PFSK-1 (cell line): Measurements from ENCODE around the gene EXOC5.

ENCODE experiments used
- FOXP2 ChIP-seq: optimal IDR thresholded peaks from 2 replicates; pipeline ENCODE3; 2011; ENCODE audit warnings: borderline replicate concordance, control low read depth, inconsistent platforms; ENCODE audit not compliant: insufficient read depth; ENCODE audit errors: extremely low read length, extremely low read depth
- POLR2AphosphoS5 ChIP-seq: IDR thresholded peaks from 2 replicates; pipeline ENCODE4 v1.6.1; 2012; ENCODE audit warnings: low read depth, mild to moderate bottlenecking, control low read depth, low read length, moderate library complexity
- REST ChIP-seq, 2 experiments: IDR thresholded peaks; 2 replicates each; pipeline versions ENCODE4 v1.6.1 to v1.8.0; 2011 to 2012; ENCODE audit warnings: low read depth in 2 of 2, low read length in 2 of 2, control low read depth in 1 of 2, inconsistent platforms in 1 of 2, mild to moderate bottlenecking in 1 of 2, moderate library complexity in 1 of 2; ENCODE audit not compliant: insufficient read depth in 1 of 2
- SIN3A ChIP-seq: IDR thresholded peaks from 2 replicates; pipeline ENCODE4 v1.6.1; 2012; ENCODE audit warnings: mild to moderate bottlenecking, low read length, moderate library complexity, borderline replicate concordance; ENCODE audit not compliant: insufficient read depth
- TAF1 ChIP-seq: IDR thresholded peaks from 2 replicates; pipeline ENCODE4 v1.6.1; 2012; ENCODE audit warnings: low read length, control low read depth, borderline replicate concordance; ENCODE audit not compliant: insufficient read depth

The EXOC5 gene

GRCh38 chr14:57273236-57273635 is 4.5 kb upstream of the EXOC5 start:
- TF ChIP-seq REST (IDR thresholded peaks at IDR 0.05; ENCODE audit: insufficient read depth in 1 of 2, low read depth in 2 of 2, low read length in 2 of 2) (no peak), SIN3A (no peak), POLR2AphosphoS5 (no peak), TAF1 (no peak), FOXP2 (no peak)

- TF ChIP-seq TAF1 (no peak), POLR2AphosphoS5 (no peak), SIN3A (no peak; the same call in 1 of the 2 replicates), REST (IDR thresholded peaks at IDR 0.05; ENCODE audit: insufficient read depth in 1 of 2, low read depth in 2 of 2, low read length in 2 of 2) (no peak), FOXP2 (no peak)
Observed at GRCh38 chr14:57266065-57266464, 2.6 kb downstream of the EXOC5 start.

GRCh38 chr14:57262117-57262516 is 6.6 kb downstream of the EXOC5 start:
- TF ChIP-seq REST (IDR thresholded peaks at IDR 0.05; ENCODE audit: insufficient read depth in 1 of 2, low read depth in 2 of 2, low read length in 2 of 2) (no peak), TAF1 (no peak), POLR2AphosphoS5 (no peak)

- TF ChIP-seq REST (IDR thresholded peaks at IDR 0.05; ENCODE audit: insufficient read depth in 1 of 2, low read depth in 2 of 2, low read length in 2 of 2) (no peak), TAF1 (no peak), FOXP2 (no peak), POLR2AphosphoS5 (no peak), SIN3A (no peak)
Observed at GRCh38 chr14:57261604-57262003, 7.1 kb downstream of the EXOC5 start.

GRCh38 chr14:57259672-57260071 is 9.0 kb downstream of the EXOC5 start:
- no peak for TF ChIP-seq POLR2AphosphoS5
- no peak for TF ChIP-seq FOXP2
- TF ChIP-seq REST (IDR thresholded peaks at IDR 0.05; ENCODE audit: insufficient read depth in 1 of 2, low read depth in 2 of 2, low read length in 2 of 2), result no peak
- no peak for TF ChIP-seq TAF1
- no peak for TF ChIP-seq SIN3A
